ENCODE data around the gene UCKL1. TPM values are rescaled to one million over a fixed set of nuclear protein-coding genes. Genes with fewer than 3 reads are reported as not detected.

Gene UCKL1
- total and polyA plus RNA-seq, 2 experiments from 2014 or later: 18.5 to 52.2 TPM

GRCh38 chr20:63964412-63964811, 8.2 kb upstream of the UCKL1 start:
- Histone ChIP-seq H3K79me2 (peaks cover 12% of the 10 kb centered on the region), H3K9me2 (replicated peaks; ENCODE audit: insufficient read depth) (no peaks in the 10 kb centered on the region), H3K4me2 (no peak overlapping the region), H3K27me3 (no peaks in the 10 kb centered on the region), H3K36me3 (replicated peaks; ENCODE audit: insufficient read depth, low read depth) (no peaks in the 10 kb centered on the region), H3K9me3 (ENCODE audit: low read depth) (no peaks in the 10 kb centered on the region), H3K27ac (no peak overlapping the region), H3K4me3 (no peak overlapping the region), H3K4me1 (ENCODE audit: insufficient read depth) (peaks cover 7% of the 10 kb centered on the region), H4K20me1 (ENCODE audit: insufficient read depth, poor library complexity, severe bottlenecking) (no peaks in the 10 kb centered on the region), H2AFZ (no peak overlapping the region)
- no peak for DNase-seq (ENCODE audit: low spot score)
- TF ChIP-seq EZH2 (IDR thresholded peaks at IDR 0.05; ENCODE audit: borderline replicate concordance) (no peak), CTCF (IDR thresholded peaks at IDR 0.05; ENCODE audit: poor library complexity) (no peak), EZH2phosphoT487 (IDR thresholded peaks at IDR 0.05; ENCODE audit: low read depth, severe bottlenecking, unreplicated experiment) (no peak)
- WGBS (ENCODE audit: low lambda C conversion rate, missing lambda C conversion rate): 98% methylated on average over 15 of the region's 16 CpGs

- Histone ChIP-seq H3K4me1 (ENCODE audit: insufficient read depth) (peaks cover 5% of the 10 kb centered on the region), H3K79me2 (peaks cover 9% of the 10 kb centered on the region), H4K20me1 (ENCODE audit: insufficient read depth, poor library complexity, severe bottlenecking) (no peaks in the 10 kb centered on the region), H3K9me3 (ENCODE audit: low read depth) (no peaks in the 10 kb centered on the region), H3K4me3 (no peak overlapping the region), H3K9me2 (replicated peaks; ENCODE audit: insufficient read depth) (no peaks in the 10 kb centered on the region), H3K27ac (no peak overlapping the region), H2AFZ (no peak overlapping the region), H3K36me3 (replicated peaks; ENCODE audit: insufficient read depth, low read depth) (no peaks in the 10 kb centered on the region), H3K27me3 (no peaks in the 10 kb centered on the region), H3K4me2 (no peak overlapping the region)
- TF ChIP-seq EZH2phosphoT487 (IDR thresholded peaks at IDR 0.05; ENCODE audit: low read depth, severe bottlenecking, unreplicated experiment) (no peak), CTCF (IDR thresholded peaks at IDR 0.05; ENCODE audit: poor library complexity) (no peak), EZH2 (IDR thresholded peaks at IDR 0.05; ENCODE audit: borderline replicate concordance) (no peak)
- 96% methylated on average over 16 of the region's 16 CpGs for WGBS (ENCODE audit: low lambda C conversion rate, missing lambda C conversion rate)
- no peak for DNase-seq (ENCODE audit: low spot score)
Observed at GRCh38 chr20:63963784-63964301, 7.6 kb upstream of the UCKL1 start.

GRCh38 chr20:63963348-63963741, 7.1 kb upstream of the UCKL1 start:
- WGBS (ENCODE audit: low lambda C conversion rate, missing lambda C conversion rate): 94% methylated on average over 18 of the region's 27 CpGs
- H3K9me3 ChIP-seq (ENCODE audit: low read depth): no peaks in the 10 kb centered on the region
- no peaks in the 10 kb centered on the region for H3K27me3 ChIP-seq
- H3K4me2 ChIP-seq: no peak overlapping the region
- no peaks in the 10 kb centered on the region for H3K36me3 ChIP-seq (replicated peaks; ENCODE audit: insufficient read depth, low read depth)
- H3K4me1 ChIP-seq (ENCODE audit: insufficient read depth): no peaks in the 10 kb centered on the region
- no peak overlapping the region for H3K4me3 ChIP-seq
- no peaks in the 10 kb centered on the region for H4K20me1 ChIP-seq (ENCODE audit: insufficient read depth, poor library complexity, severe bottlenecking)
- H3K9me2 ChIP-seq (replicated peaks; ENCODE audit: insufficient read depth): no peaks in the 10 kb centered on the region
- peaks cover 4% of the 10 kb centered on the region for H3K79me2 ChIP-seq
- no peak overlapping the region for H3K27ac ChIP-seq
- H2AFZ ChIP-seq: no peak overlapping the region
- DNase-seq (ENCODE audit: low spot score): no peak
- TF ChIP-seq EZH2phosphoT487 (IDR thresholded peaks at IDR 0.05; ENCODE audit: low read depth, severe bottlenecking, unreplicated experiment) (no peak), CTCF (IDR thresholded peaks at IDR 0.05; ENCODE audit: poor library complexity) (no peak), EZH2 (IDR thresholded peaks at IDR 0.05; ENCODE audit: borderline replicate concordance) (no peak)

Data from hepatocyte (in vitro differentiated cells).